ENCODE results near the gene XRCC1.

GRCh38 chr19:43548706-43549105 lies 26.6 kb downstream of the XRCC1 start:
- TF ChIP-seq CBFB (IDR thresholded peaks at IDR 0.05; ENCODE audit: low read depth) (no peak), YBX1 (IDR thresholded peaks at IDR 0.05) (no peak), CTCF (IDR thresholded peaks at IDR 0.05 in 2 of 3, conservative IDR thresholded peaks at IDR 0.05 in 1 of 3; ENCODE audit: control insufficient read depth in 2 of 3, extremely low read depth in 1 of 3, insufficient read depth in 1 of 3, low read depth in 3 of 3, low read length in 3 of 3) (no peak), REST (IDR thresholded peaks at IDR 0.05; ENCODE audit: low read depth, low read length) (no peak), GABPA (IDR thresholded peaks at IDR 0.05; ENCODE audit: low read depth) (no peak), NFXL1 (IDR thresholded peaks at IDR 0.05; ENCODE audit: borderline replicate concordance) (no peak), EP300 (IDR thresholded peaks at IDR 0.05; ENCODE audit: borderline replicate concordance in 1 of 2, control insufficient read depth in 1 of 2, low read depth in 2 of 2, low read length in 2 of 2) (no peak), ETV6 (conservative IDR thresholded peaks at IDR 0.05 in 1 of 2, IDR thresholded peaks at IDR 0.05 in 1 of 2; ENCODE audit: borderline replicate concordance in 1 of 2, low read depth in 1 of 2) (no peak)
- TF ChIP-seq, protein P1, sequence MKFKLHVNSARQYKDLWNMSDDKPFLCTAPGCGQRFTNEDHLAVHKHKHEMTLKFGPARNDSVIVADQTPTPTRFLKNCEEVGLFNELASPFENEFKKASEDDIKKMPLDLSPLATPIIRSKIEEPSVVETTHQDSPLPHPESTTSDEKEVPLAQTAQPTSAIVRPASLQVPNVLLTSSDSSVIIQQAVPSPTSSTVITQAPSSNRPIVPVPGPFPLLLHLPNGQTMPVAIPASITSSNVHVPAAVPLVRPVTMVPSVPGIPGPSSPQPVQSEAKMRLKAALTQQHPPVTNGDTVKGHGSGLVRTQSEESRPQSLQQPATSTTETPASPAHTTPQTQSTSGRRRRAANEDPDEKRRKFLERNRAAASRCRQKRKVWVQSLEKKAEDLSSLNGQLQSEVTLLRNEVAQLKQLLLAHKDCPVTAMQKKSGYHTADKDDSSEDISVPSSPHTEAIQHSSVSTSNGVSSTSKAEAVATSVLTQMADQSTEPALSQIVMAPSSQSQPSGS (IDR thresholded peaks at IDR 0.05; ENCODE audit: low read length) = no peak

All from GM12878 (cell line).